Esophagus (tissue), 2 donors: ENCODE measurements around the gene NCR2. TPM values are rescaled to one million over a fixed set of nuclear protein-coding genes. Genes with fewer than 3 reads are reported as not detected.

Experiments
- H3K27ac ChIP-seq, 2 donors: one replicate each; pipeline ENCODE4 v1.5.1; 2013; ENCODE audit warnings: low read depth in 2 of 2, mild to moderate bottlenecking in 2 of 2, inconsistent platforms in 1 of 2, low read length in 1 of 2, moderate library complexity in 1 of 2
- H3K27me3 ChIP-seq, 2 donors: one replicate each; pipeline ENCODE4 v1.6.1; 2013; ENCODE audit warnings: low read length in 2 of 2, control low read depth in 1 of 2, mild to moderate bottlenecking in 1 of 2; ENCODE audit not compliant: insufficient read depth in 2 of 2, control insufficient read depth in 1 of 2
- H3K36me3 ChIP-seq, 2 donors: one replicate each; pipeline ENCODE4 v1.6.1; 2013; ENCODE audit warnings: low read length in 1 of 2; ENCODE audit not compliant: control insufficient read depth in 2 of 2, insufficient read depth in 2 of 2
- H3K4me1 ChIP-seq, 2 donors: one replicate each; pipeline ENCODE4 v1.6.1; 2013; ENCODE audit warnings: low read length in 1 of 2; ENCODE audit not compliant: control insufficient read depth in 2 of 2, insufficient read depth in 2 of 2
- H3K4me3 ChIP-seq, 2 donors: one replicate each; pipeline ENCODE4 v1.5.1; 2013; ENCODE audit warnings: low read length in 2 of 2, mild to moderate bottlenecking in 2 of 2, low read depth in 1 of 2, moderate library complexity in 1 of 2
- H3K9me3 ChIP-seq, 2 donors: one replicate each; pipeline ENCODE4 v1.6.1; 2013; ENCODE audit warnings: mild to moderate bottlenecking in 2 of 2, low read depth in 1 of 2, low read length in 1 of 2, moderate library complexity in 1 of 2; ENCODE audit not compliant: control insufficient read depth in 2 of 2, insufficient read depth in 1 of 2
- whole genome bisulfite sequencing, 2 donors: extraction: QIAGEN DNeasy Blood & Tissue Kit; methylation state at CpG; one replicate each; pipeline ENCODE4 v1.1.7; 2013; 5-methylcytosine and 5-hydroxymethylcytosine counted together
- polyA plus RNA-seq, 2 donors: library from polyadenylated mRNA; stranded (reverse); fragments of 200-250 nt; gene quantifications; one replicate each; pipeline ENCODE4 v1.2.3, GENCODE V29; 2013
- donor health status: healthy with polysubstance abuse.
- donor health status: Bipolar disorder and iron deficiency.

Gene NCR2
- polyA plus RNA-seq, 2 donors: not detected

DNA sequence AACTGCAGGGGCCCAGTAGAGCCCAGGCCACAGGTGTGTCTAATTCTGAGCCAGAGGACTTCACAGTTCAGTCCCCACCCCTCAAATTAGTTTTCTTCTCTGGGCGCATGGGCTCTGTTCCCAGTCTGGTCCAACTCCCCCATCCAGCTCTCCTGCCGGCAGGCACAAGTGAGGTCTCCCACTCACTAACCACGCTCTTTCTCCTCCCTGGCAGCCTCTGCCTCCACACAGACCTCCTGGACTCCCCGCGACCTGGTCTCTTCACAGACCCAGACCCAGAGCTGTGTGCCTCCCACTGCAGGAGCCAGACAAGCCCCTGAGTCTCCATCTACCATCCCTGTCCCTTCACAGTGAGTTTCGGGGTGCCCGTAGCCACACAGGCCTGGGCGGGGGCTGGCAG, 6.2 kb downstream of the NCR2 start:
- no peaks in the 10 kb centered on the region for H3K4me1 ChIP-seq
- no peak overlapping the region for H3K27ac ChIP-seq
- no peaks in the 10 kb centered on the region for H3K9me3 ChIP-seq
- 85 to 88% methylated on average over 8 of the region's 8 CpGs for WGBS, 2 donors
- H3K36me3 ChIP-seq: no peaks in the 10 kb centered on the region
- H3K27me3 ChIP-seq: no peaks in the 10 kb centered on the region
- H3K4me3 ChIP-seq: no peak overlapping the region

DNA sequence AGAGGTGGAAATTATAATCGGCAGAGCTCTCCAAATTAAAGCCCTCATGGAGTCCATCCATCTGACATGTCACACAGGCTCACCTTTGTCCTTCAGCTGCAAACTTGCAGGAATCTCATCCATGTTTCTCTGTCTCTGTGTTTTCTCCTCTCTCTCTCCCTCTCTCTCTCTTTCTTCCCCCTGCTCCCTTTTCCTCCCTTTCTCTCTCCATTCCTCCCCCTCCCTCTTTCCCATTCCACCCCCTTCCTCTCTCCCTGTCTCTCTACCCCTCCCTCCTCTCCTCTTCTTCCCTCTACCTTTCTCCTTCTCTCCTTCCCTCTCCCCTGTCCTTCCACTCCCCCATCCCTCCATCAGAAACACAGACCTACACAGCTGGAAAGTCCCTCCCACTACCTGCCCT, 6.8 kb downstream of the NCR2 start:
- H3K4me3 ChIP-seq: no peak overlapping the region
- H3K27ac ChIP-seq: no peak overlapping the region
- no peaks in the 10 kb centered on the region for H3K36me3 ChIP-seq
- 50 to 52% methylated on average over 1 of the region's 1 CpG for WGBS, 2 donors
- H3K27me3 ChIP-seq: no peaks in the 10 kb centered on the region
- no peaks in the 10 kb centered on the region for H3K9me3 ChIP-seq
- H3K4me1 ChIP-seq: no peaks in the 10 kb centered on the region

DNA sequence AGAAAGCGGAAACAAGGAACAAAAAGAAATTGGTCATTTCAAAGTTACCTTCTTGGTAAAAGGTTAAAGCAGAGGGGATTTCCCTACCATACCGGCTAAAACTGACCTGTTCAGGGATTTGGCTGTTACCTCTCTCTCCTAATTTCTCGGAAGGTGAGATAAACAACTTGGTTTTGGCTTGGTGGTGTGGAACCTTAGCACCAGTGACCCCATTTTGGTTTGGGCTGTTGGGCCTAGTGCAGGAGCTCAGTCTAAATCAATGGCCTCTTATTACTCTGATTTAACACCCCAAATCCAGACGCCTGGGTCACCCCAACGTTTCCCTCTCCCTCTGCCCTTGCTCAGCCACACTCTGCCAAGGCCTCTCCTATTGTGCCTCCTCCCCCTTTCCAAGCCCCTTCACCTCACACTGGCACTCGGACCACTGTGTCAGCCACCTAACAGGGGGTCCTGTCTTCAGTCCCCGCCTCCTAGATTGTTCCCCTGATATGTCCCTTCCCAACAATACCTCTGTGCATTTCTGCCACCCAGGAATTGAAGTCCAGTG, 8.3 kb downstream of the NCR2 start:
- 77 to 85% methylated on average over 7 of the region's 7 CpGs for WGBS, 2 donors
- Histone ChIP-seq H3K36me3 (no peaks in the 10 kb centered on the region), H3K27ac (no peak overlapping the region), H3K9me3 (peaks cover 0 to 2% of the 10 kb centered on the region in 2 donors), H3K27me3 (no peaks in the 10 kb centered on the region), H3K4me1 (no peaks in the 10 kb centered on the region), H3K4me3 (no peak overlapping the region)

DNA sequence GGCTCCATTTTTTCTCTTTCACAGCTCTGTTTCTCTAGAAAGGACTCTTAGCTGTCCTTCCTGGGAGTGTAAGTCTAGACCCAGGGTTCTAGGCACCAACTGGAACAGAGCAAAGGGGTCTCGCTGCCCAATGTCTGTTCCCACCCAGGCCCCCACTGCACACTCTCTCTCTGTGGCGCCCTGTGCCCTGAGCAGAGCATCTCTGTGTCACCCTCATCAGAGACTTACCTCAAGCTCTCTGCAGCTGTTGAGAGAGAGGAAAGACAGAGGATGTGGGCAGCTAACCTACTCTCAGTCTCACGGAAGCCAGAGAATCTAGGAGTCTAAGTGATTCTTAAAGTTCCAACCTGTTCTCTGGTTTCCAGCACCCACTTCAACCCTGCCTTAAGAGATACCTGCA, 9.5 kb downstream of the NCR2 start:
- H3K4me3 ChIP-seq: no peak overlapping the region
- H3K27me3 ChIP-seq: no peaks in the 10 kb centered on the region
- H3K36me3 ChIP-seq: no peaks in the 10 kb centered on the region
- H3K27ac ChIP-seq: no peak overlapping the region
- no peaks in the 10 kb centered on the region for H3K4me1 ChIP-seq
- WGBS, 2 donors: 49 to 62% methylated on average over 3 of the region's 3 CpGs
- H3K9me3 ChIP-seq: peaks cover 2 to 3% of the 10 kb centered on the region in 2 donors

DNA sequence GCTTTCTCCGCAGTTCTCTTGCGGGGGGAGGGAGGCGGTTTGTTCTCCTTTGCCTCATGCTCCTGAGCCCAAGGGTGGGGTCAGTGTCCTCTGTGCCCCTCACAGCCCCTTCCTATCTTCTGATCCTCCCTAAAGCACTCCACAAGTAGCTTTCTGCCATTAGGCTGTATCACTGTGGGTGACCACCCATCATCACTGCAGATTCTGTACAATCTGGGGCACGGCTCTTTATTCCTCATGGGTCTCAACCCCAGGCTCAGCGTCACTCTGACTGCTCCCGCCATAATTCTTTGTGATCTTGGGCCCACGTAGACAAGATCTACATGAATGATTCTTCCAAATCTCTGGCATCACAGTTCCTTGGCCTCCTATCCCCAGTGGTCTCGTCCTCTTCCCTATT, 10.5 kb downstream of the NCR2 start:
- Histone ChIP-seq H3K36me3 (no peaks in the 10 kb centered on the region), H3K27ac (no peak overlapping the region), H3K4me3 (no peak overlapping the region), H3K4me1 (no peaks in the 10 kb centered on the region), H3K27me3 (no peaks in the 10 kb centered on the region), H3K9me3 (peaks cover 3 to 4% of the 10 kb centered on the region in 2 donors)
- WGBS, 2 donors: 92% methylated on average over 8 of the region's 8 CpGs

- WGBS, 2 donors: 68 to 74% methylated on average over 4 of the region's 4 CpGs
- Histone ChIP-seq H3K36me3 (no peaks in the 10 kb centered on the region), H3K4me1 (no peaks in the 10 kb centered on the region), H3K27ac (no peak overlapping the region), H3K4me3 (no peak overlapping the region), H3K27me3 (no peaks in the 10 kb centered on the region), H3K9me3 (peaks cover 3 to 5% of the 10 kb centered on the region in 2 donors)
Measured at GRCh38 chr6:41346441-41346840, 11.0 kb downstream of the NCR2 start.

GRCh38 chr6:41347378-41348050, 12.1 kb downstream of the NCR2 start:
- Histone ChIP-seq H3K27me3 (no peaks in the 10 kb centered on the region), H3K9me3 (peaks cover 3 to 5% of the 10 kb centered on the region in 2 donors), H3K27ac (no peak overlapping the region), H3K36me3 (no peaks in the 10 kb centered on the region), H3K4me1 (no peaks in the 10 kb centered on the region), H3K4me3 (no peak overlapping the region)
- 84 to 85% methylated on average over 9 of the region's 9 CpGs for WGBS, 2 donors

DNA sequence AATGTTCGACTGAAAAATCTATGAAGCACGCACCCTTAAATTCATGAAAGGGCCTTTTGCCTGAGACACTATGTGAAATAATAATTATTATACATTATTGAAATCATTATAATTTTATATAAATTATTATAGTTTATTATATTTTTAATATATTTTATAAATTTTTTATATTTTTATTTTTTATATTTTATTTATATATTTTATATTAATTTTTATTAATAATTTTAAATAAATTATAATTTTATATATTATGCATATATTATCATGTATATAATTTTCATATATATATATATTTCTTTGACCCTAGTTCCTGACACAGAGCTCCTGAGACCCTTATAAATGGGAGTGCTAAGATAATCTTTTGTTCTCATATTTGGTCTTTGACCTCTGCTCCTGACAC, 13.5 kb downstream of the NCR2 start:
- WGBS, 2 donors: 98 to 99% methylated on average over 2 of the region's 2 CpGs

GRCh38 chr6:41352396-41352795, 17.0 kb downstream of the NCR2 start:
- no peaks in the 10 kb centered on the region for H3K36me3 ChIP-seq
- no peak overlapping the region for H3K4me3 ChIP-seq
- WGBS, 2 donors: 34 to 41% methylated on average over 3 of the region's 3 CpGs
- no peak overlapping the region for H3K27ac ChIP-seq
- H3K27me3 ChIP-seq: no peaks in the 10 kb centered on the region
- H3K9me3 ChIP-seq: peaks cover 3 to 5% of the 10 kb centered on the region in 2 donors
- H3K4me1 ChIP-seq: no peaks in the 10 kb centered on the region

More for the DNA sequence above, 13.5 kb downstream of the NCR2 start:
- Histone ChIP-seq H3K27ac (no peak overlapping the region), H3K9me3 (peaks cover 3 to 5% of the 10 kb centered on the region in 2 donors), H3K4me1 (no peaks in the 10 kb centered on the region), H3K27me3 (no peaks in the 10 kb centered on the region), H3K4me3 (no peak overlapping the region), H3K36me3 (no peaks in the 10 kb centered on the region)

GRCh38 chr6:41352907-41353306, 17.5 kb downstream of the NCR2 start:
- no peaks in the 10 kb centered on the region for H3K27me3 ChIP-seq
- H3K4me1 ChIP-seq: no peaks in the 10 kb centered on the region
- H3K27ac ChIP-seq: no peak overlapping the region
- H3K4me3 ChIP-seq: no peak overlapping the region
- 85 to 87% methylated on average over 3 of the region's 3 CpGs for WGBS, 2 donors
- H3K36me3 ChIP-seq: no peaks in the 10 kb centered on the region
- H3K9me3 ChIP-seq: peaks cover 3% of the 10 kb centered on the region in 2 donors
